Fibroblast of villous mesenchyme (primary cell): ENCODE data around the gene NDUFB3. TPM values are rescaled to one million over a fixed set of nuclear protein-coding genes. Genes with fewer than 3 reads are reported as not detected.

ENCODE experiments used
- DNase-seq: peaks from one replicate; pipeline ENCODE4 v3.0.0-alpha.2; 2010; ENCODE audit warnings: low read depth
- H3K4me3 ChIP-seq: 2 replicates; pipeline ENCODE4 v1.5.1; 2011; ENCODE audit warnings: low read depth, mild to moderate bottlenecking, low read length
- CTCF ChIP-seq: IDR thresholded peaks from 2 replicates; pipeline ENCODE4 v1.5.1; 2012; ENCODE audit warnings: low read depth, mild to moderate bottlenecking, low read length; ENCODE audit not compliant: insufficient read depth
- small RNA-seq: library from RNA; depleted of rRNA; stranded (forward); fragments of <200 nt; gene quantifications from one replicate; pipeline ENCODE3, GENCODE V24; 2012
- total RNA-seq: library from RNA; depleted of rRNA; stranded (reverse); fragments of >200 nt; gene quantifications from 2 replicates; pipeline ENCODE4 v1.2.3, GENCODE V29; 2012

NDUFB3 gene
- total RNA-seq, 1 donor, result 54.0 TPM

- no peak for TF ChIP-seq CTCF
These were observed 57.2 kb downstream of the NDUFB3 start for GRCh38 chr2:201128933-201129505.

GRCh38 chr2:201130524-201131186 is 58.9 kb downstream of the NDUFB3 start:
- peak; percentile 84 for DNase-seq
- no peak overlapping the region for H3K4me3 ChIP-seq
- TF ChIP-seq CTCF, result no peak

More at GRCh38 chr2:201128933-201129505, 57.2 kb downstream of the NDUFB3 start:
- DNase-seq, result peak; percentile 84
- no peak overlapping the region for H3K4me3 ChIP-seq

- no peak for DNase-seq
- no peak for TF ChIP-seq CTCF
- H3K4me3 ChIP-seq, result no peak overlapping the region
These were observed 60.7 kb downstream of the NDUFB3 start for GRCh38 chr2:201132518-201132917.

Small RNA genes lying within 50 kb of the gene (small RNA-seq; reads per million reads assigned to genes)
- not detected for gene RNU6-1206P

Other genes with a start within 250 kb of the NDUFB3 start
- 39.9 and 64.8 TPM in 2 replicates for gene CLK1, start 207.3 kb upstream of the NDUFB3 start, total RNA-seq
- 28.0 and 38.9 TPM in 2 replicates for gene PPIL3, start 182.9 kb upstream of the NDUFB3 start, total RNA-seq
- gene NIF3L1, start 182.6 kb upstream of the NDUFB3 start, total RNA-seq, result 22.9 and 30.2 TPM in 2 replicates
- 10.0 and 22.5 TPM in 2 replicates for gene ORC2, start 108.3 kb upstream of the NDUFB3 start, total RNA-seq
- gene HYCC2, start 330 bp upstream of the NDUFB3 start, total RNA-seq, result 11.3 and 17.7 TPM in 2 replicates
- gene CFLAR, start 44.2 kb downstream of the NDUFB3 start, total RNA-seq, result 65.1 and 143 TPM in 2 replicates
- gene CASP10, start 111.1 kb downstream of the NDUFB3 start, total RNA-seq, result 5.2 and 5.6 TPM in 2 replicates
- gene CASP8, start 188.5 kb downstream of the NDUFB3 start, total RNA-seq, result 14.2 and 22.0 TPM in 2 replicates